Small intestine (tissue), 7 donors: Measurements from ENCODE around the gene IMPDH1. TPM values are rescaled to one million over a fixed set of nuclear protein-coding genes. Genes with fewer than 3 reads are reported as not detected.

Source experiments
- DNase-seq, 2 donors: peaks; one replicate each; pipeline versions ENCODE4 v3.0.0 to v3.0.0-alpha.2; 2013
- FAIRE-seq: peaks from 2 replicates; lab custom pipeline; 2012; peaks lifted over from hg19 to GRCh38; lab: Jason Lieb, UNC
- H3K27ac ChIP-seq, 3 donors: one replicate each; pipeline ENCODE4 v1.5.1; 2013; ENCODE audit warnings: low read length in 2 of 3, mild to moderate bottlenecking in 2 of 3, control low read depth in 1 of 3, inconsistent platforms in 1 of 3, low read depth in 1 of 3, moderate library complexity in 1 of 3
- H3K27me3 ChIP-seq, 3 donors: one replicate each; pipeline ENCODE4 v1.6.1; 2013; ENCODE audit warnings: low read length in 3 of 3, inconsistent platforms in 1 of 3; ENCODE audit not compliant: control insufficient read depth in 3 of 3, insufficient read depth in 3 of 3
- H3K36me3 ChIP-seq, 3 donors: one replicate each; pipeline ENCODE4 v1.6.1; 2013; ENCODE audit warnings: low read length in 3 of 3, inconsistent platforms in 1 of 3, low read depth in 1 of 3, mild to moderate bottlenecking in 1 of 3, moderate library complexity in 1 of 3; ENCODE audit not compliant: control insufficient read depth in 3 of 3, insufficient read depth in 2 of 3
- H3K4me1 ChIP-seq, 3 donors: one replicate each; pipeline ENCODE4 v1.6.1; 2013; ENCODE audit warnings: low read length in 2 of 3, inconsistent platforms in 1 of 3, low read depth in 1 of 3, mild to moderate bottlenecking in 1 of 3, moderate library complexity in 1 of 3; ENCODE audit not compliant: control insufficient read depth in 3 of 3, insufficient read depth in 2 of 3
- H3K4me3 ChIP-seq, 3 donors: one replicate each; pipeline ENCODE4 v1.5.1; 2013; ENCODE audit warnings: low read length in 3 of 3, control low read depth in 1 of 3, inconsistent platforms in 1 of 3, low read depth in 1 of 3, mild to moderate bottlenecking in 1 of 3, moderate library complexity in 1 of 3
- H3K9me3 ChIP-seq, 2 donors: one replicate each; pipeline ENCODE4 v1.6.1; 2013; ENCODE audit warnings: low read depth in 1 of 2, low read length in 1 of 2; ENCODE audit not compliant: control insufficient read depth in 2 of 2, insufficient read depth in 1 of 2
- whole genome bisulfite sequencing, 3 donors: extraction: QIAGEN DNeasy Blood & Tissue Kit; methylation state at CpG; one replicate each; pipeline ENCODE4 v1.1.7; 2013; 5-methylcytosine and 5-hydroxymethylcytosine counted together
- polyA plus RNA-seq, 4 donors: library from polyadenylated mRNA; stranded (reverse) in 3 of 4; unstranded in 1 of 4; fragments of 200-250 nt in 3 of 4; fragments of 120-200 nt in 1 of 4; gene quantifications; one replicate each; pipeline versions ENCODE4 v1.2.1 to v1.2.3, GENCODE V29; 2013
- donor health status: healthy with polysubstance abuse.
- donor health status: control.
- donor health status: control.
- donor health status: Bipolar disorder and iron deficiency.
- donor health status: healthy.

IMPDH1 gene
- polyA plus RNA-seq, 4 donors, result 4.5 to 19.0 (median 10.9) TPM

GRCh38 chr7:128442356-128442755 lies 32.6 kb upstream of the IMPDH1 start:
- H3K4me1 ChIP-seq, result peaks cover 0 to 34% (median 2%) of the 10 kb centered on the region in 3 donors
- H3K27me3 ChIP-seq, result no peaks in the 10 kb centered on the region
- WGBS, 3 donors, result 13 to 63% (median 43%) methylated on average over 3 of the region's 3 CpGs
- peak overlapping the region in 1 of 3 donors; percentile 80 for H3K27ac ChIP-seq
- H3K9me3 ChIP-seq, result no peaks in the 10 kb centered on the region
- DNase-seq (peak; percentile 74 to 77), FAIRE-seq (no peak)
- H3K36me3 ChIP-seq, result no peaks in the 10 kb centered on the region
- no peak overlapping the region for H3K4me3 ChIP-seq

DNA sequence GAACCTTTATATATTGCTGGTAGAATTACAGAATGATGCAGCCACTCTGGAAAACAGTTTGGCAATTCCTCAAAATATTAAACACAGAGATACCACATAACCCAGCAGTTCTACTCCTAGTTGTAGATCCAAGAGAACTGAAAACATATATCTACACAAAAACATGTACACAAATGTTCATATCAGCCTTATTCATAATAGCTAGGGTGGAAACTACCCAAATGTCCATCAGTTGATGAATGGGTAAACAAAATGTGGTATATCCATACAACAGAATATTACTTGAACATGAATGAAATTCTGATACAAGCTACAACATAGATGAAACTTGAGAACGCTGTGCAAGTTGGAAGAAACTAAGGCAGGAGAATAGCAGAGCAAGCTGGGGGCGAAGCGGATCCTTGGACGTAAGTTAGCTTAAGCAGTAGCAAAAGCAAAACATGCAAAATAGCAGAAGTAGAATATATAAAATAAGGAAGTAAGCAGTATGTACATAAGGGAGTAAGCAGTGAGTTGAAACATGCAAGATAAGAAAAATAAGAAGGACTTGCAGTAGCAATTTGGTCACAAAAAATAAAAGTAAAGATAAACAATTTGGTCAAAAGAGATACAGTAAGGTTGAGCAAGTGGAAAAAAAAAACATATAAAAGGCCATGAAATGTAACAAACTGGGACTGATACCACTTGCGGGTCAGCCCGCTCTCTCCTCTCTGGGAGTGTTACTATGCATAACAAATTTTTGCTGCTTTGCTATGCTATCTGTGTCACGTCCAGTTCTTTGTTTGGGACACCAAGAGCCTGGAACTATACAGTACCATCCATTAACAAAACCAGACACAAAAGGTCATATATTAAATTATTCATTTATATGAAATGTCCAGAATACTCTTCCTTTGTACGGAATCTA lies 27.9 kb upstream of the IMPDH1 start:
- DNase-seq (no peak), FAIRE-seq (no peak)
- Histone ChIP-seq H3K9me3 (no peaks in the 10 kb centered on the region), H3K27ac (no peak overlapping the region), H3K4me3 (no peak overlapping the region), H3K36me3 (no peaks in the 10 kb centered on the region), H3K4me1 (peaks cover 0 to 13% (median 2%) of the 10 kb centered on the region in 3 donors), H3K27me3 (no peaks in the 10 kb centered on the region)
- 85 to 90% (median 87%) methylated on average over 8 of the region's 8 CpGs for WGBS, 3 donors

GRCh38 chr7:128435327-128435686 lies 25.5 kb upstream of the IMPDH1 start:
- no peaks in the 10 kb centered on the region for H3K4me1 ChIP-seq
- H3K27ac ChIP-seq, result no peak overlapping the region
- H3K9me3 ChIP-seq, result no peaks in the 10 kb centered on the region
- no peak overlapping the region for H3K4me3 ChIP-seq
- DNase-seq (no peak), FAIRE-seq (no peak)
- 61 to 76% (median 67%) methylated on average over 3 of the region's 3 CpGs for WGBS, 3 donors
- no peaks in the 10 kb centered on the region for H3K27me3 ChIP-seq
- H3K36me3 ChIP-seq, result no peaks in the 10 kb centered on the region

DNA sequence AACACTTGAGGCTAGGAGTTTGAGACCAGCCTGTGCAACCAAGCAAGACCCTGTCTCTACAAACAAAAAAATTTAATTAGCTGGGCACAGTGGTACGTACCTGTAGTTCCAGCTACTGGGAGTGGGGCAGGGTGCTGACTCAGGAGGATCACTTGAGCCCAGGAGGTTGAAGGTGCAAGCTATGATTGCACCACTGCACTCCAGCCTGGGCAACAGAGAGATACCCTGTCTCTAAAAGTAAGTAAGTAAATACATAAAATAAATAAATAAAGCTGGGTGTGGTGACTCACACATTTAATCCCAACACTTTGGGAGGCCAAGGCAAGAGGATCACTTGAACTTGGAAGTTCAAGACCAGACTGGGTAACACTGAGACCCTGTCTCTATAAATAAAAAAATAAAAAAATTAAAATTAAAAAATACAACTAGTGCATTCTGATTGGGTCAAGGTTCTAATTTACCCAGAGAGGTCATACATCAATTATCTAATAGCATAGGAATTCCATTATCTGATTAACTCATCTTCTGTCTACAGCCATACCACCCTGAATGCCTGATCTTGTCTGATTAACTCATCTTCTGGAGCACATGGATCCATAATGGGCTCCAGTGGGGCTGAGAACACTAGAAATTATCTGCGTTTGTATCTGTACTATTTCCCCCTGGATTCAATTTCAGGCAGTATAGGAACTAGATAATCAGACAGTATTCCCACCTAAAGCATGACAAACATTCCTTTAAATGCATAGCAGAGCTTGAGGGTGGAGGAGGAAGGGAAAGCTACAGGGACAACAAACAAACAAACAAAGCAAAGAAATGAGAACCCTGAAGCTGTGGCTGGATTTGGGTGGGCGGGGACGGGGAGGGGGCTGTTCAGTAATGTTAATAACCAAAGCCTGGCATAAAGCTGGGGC lies 24.9 kb upstream of the IMPDH1 start:
- Histone ChIP-seq H3K9me3 (no peaks in the 10 kb centered on the region), H3K36me3 (no peaks in the 10 kb centered on the region), H3K27ac (no peak overlapping the region), H3K27me3 (no peaks in the 10 kb centered on the region), H3K4me1 (no peaks in the 10 kb centered on the region), H3K4me3 (no peak overlapping the region)
- FAIRE-seq (no peak), DNase-seq (no peak)
- WGBS, 3 donors, result 79 to 81% (median 80%) methylated on average over 4 of the region's 4 CpGs

GRCh38 chr7:128431754-128432153 lies 22.0 kb upstream of the IMPDH1 start:
- Histone ChIP-seq H3K36me3 (no peaks in the 10 kb centered on the region), H3K27ac (no peak overlapping the region), H3K9me3 (no peaks in the 10 kb centered on the region), H3K4me3 (no peak overlapping the region), H3K27me3 (no peaks in the 10 kb centered on the region), H3K4me1 (no peaks in the 10 kb centered on the region)
- 79 to 81% (median 81%) methylated on average over 2 of the region's 2 CpGs for WGBS, 3 donors
- no peak for DNase-seq
- FAIRE-seq, result no peak

GRCh38 chr7:128431221-128431620 lies 21.4 kb upstream of the IMPDH1 start:
- DNase-seq (no peak), FAIRE-seq (no peak)
- Histone ChIP-seq H3K4me1 (no peaks in the 10 kb centered on the region), H3K27me3 (no peaks in the 10 kb centered on the region), H3K9me3 (no peaks in the 10 kb centered on the region), H3K4me3 (no peak overlapping the region), H3K36me3 (no peaks in the 10 kb centered on the region), H3K27ac (no peak overlapping the region)
- WGBS, 3 donors, result 68 to 87% (median 78%) methylated on average over 6 of the region's 6 CpGs

DNA sequence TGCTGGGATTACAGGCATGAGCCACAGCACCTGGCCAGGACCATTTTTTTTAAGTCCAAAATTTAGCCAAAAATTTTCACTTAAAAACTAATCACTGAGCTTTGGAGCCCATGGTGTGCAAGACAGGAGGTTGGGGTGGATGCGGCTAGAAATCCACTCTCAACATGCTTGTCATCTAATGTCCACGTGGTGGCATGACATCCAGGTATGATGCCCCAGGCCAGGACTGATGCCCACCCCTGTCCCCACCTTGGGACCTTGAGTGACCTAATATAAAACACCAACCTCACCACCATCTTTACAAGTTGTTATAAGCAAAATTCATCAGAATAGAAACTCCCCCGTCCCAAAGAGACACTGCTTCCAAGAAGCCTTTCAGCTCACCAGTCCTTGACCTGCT lies 20.4 kb upstream of the IMPDH1 start:
- WGBS, 3 donors, result 71 to 81% (median 81%) methylated on average over 3 of the region's 3 CpGs
- no peak for FAIRE-seq

DNA sequence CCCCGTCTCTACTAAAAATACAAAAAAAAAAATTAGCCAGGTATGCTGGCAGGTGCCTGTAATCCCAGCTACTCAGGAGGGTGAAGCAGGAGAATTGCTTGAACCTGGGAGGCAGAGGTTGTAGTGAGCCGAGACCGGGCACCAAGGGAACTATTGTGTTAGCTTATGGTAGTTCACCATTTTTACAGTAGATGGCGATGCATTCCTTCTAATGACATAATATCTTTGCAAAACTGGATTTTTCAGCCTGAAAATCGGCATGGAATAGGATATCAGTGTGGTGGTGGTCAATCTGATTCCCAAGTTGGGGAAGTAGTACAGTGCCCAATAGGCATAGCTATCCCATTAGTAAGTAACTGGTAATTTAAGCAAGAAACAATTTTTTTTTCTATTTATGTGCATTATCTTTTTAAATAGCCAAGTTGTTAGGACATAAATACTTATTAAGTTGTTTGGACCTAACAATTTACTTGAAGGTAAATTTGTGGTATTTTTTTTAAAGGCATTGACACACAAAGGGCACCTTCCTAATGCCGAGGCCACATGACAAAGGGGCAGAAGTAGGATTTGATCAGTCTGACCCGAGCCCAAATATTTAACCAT lies 17.6 kb upstream of the IMPDH1 start:
- Histone ChIP-seq H3K27ac (no peak overlapping the region), H3K9me3 (no peaks in the 10 kb centered on the region), H3K4me3 (no peak overlapping the region), H3K36me3 (no peaks in the 10 kb centered on the region), H3K27me3 (no peaks in the 10 kb centered on the region), H3K4me1 (no peaks in the 10 kb centered on the region)
- FAIRE-seq (no peak), DNase-seq (peak; percentile 64 to 76)
- 18 to 19% (median 18%) methylated on average over 7 of the region's 7 CpGs for WGBS, 3 donors

More for the DNA sequence above, 20.4 kb upstream of the IMPDH1 start:
- Histone ChIP-seq H3K36me3 (no peaks in the 10 kb centered on the region), H3K4me1 (no peaks in the 10 kb centered on the region), H3K27me3 (no peaks in the 10 kb centered on the region), H3K27ac (no peak overlapping the region), H3K4me3 (no peak overlapping the region), H3K9me3 (no peaks in the 10 kb centered on the region)
- no peak for DNase-seq
